Osteocyte (in vitro differentiated cells): ENCODE data around the gene KIF7. TPM values are rescaled to one million over a fixed set of nuclear protein-coding genes. Genes with fewer than 3 reads are reported as not detected.

Experiments used
- DNase-seq: peaks from one replicate; pipeline ENCODE4 v3.0.0; 2021; ENCODE audit warnings: mixed read lengths; ENCODE audit not compliant: unreplicated experiment; ENCODE audit errors: extremely low spot score
- H3K27ac Mint-ChIP-seq: one replicate; pipeline ENCODE4 v1.8.0; 2021; ENCODE audit warnings: mild to moderate bottlenecking, mixed read lengths; ENCODE audit not compliant: unreplicated experiment
- H3K27me3 Mint-ChIP-seq: one replicate; pipeline ENCODE4 v1.8.0; 2021; ENCODE audit warnings: mixed read lengths; ENCODE audit not compliant: unreplicated experiment
- H3K36me3 Mint-ChIP-seq: one replicate; pipeline ENCODE4 v1.8.0; 2021; ENCODE audit warnings: mixed read lengths; ENCODE audit not compliant: unreplicated experiment
- H3K4me1 Mint-ChIP-seq: one replicate; pipeline ENCODE4 v1.8.0; 2021; ENCODE audit warnings: mixed read lengths; ENCODE audit not compliant: unreplicated experiment
- H3K4me3 Mint-ChIP-seq: one replicate; pipeline ENCODE4 v1.8.0; 2021; ENCODE audit warnings: mild to moderate bottlenecking, moderate library complexity, mixed read lengths; ENCODE audit not compliant: unreplicated experiment
- H3K9me3 Mint-ChIP-seq: one replicate; pipeline ENCODE4 v1.8.0; 2021; ENCODE audit warnings: mixed read lengths; ENCODE audit not compliant: unreplicated experiment
- CTCF ChIP-seq: fragments of 200-600 bp; sonication (generic); IDR thresholded peaks from 2 replicates; pipeline ENCODE4 v1.5.0; 2021; ENCODE audit warnings: antibody characterized with exemption, mild to moderate bottlenecking, moderate library complexity
- total RNA-seq: library from RNA; stranded (reverse); gene quantifications from 2 replicates; pipeline ENCODE4 v1.2.1, GENCODE V29; 2021

Gene KIF7
- total RNA-seq, 1 donor from 2014 or later = 20.0 TPM

GRCh38 chr15:89630260-89630659 is 25.0 kb downstream of the KIF7 start:
- H3K36me3 Mint-ChIP-seq = peaks cover 46% of the 10 kb centered on the region
- TF ChIP-seq CTCF = no peak
- no peaks in the 10 kb centered on the region for H3K4me1 Mint-ChIP-seq
- peak; percentile 83 for DNase-seq
- peaks cover 1% of the 10 kb centered on the region for H3K9me3 Mint-ChIP-seq
- H3K27ac Mint-ChIP-seq = no peak overlapping the region
- no peaks in the 10 kb centered on the region for H3K27me3 Mint-ChIP-seq
- no peak overlapping the region for H3K4me3 Mint-ChIP-seq

- TF ChIP-seq CTCF = no peak
- Mint-ChIP-seq H3K27me3 (no peaks in the 10 kb centered on the region), H3K36me3 (peaks cover 46% of the 10 kb centered on the region), H3K4me3 (no peak overlapping the region), H3K4me1 (no peaks in the 10 kb centered on the region), H3K27ac (no peak overlapping the region), H3K9me3 (no peaks in the 10 kb centered on the region)
- DNase-seq = no peak
Observed at GRCh38 chr15:89629829-89630228, 25.4 kb downstream of the KIF7 start.

- peaks cover 44% of the 10 kb centered on the region for H3K36me3 Mint-ChIP-seq
- H3K4me3 Mint-ChIP-seq = no peak overlapping the region
- H3K27ac Mint-ChIP-seq = no peak overlapping the region
- no peaks in the 10 kb centered on the region for H3K4me1 Mint-ChIP-seq
- DNase-seq = peak; percentile 59
- H3K27me3 Mint-ChIP-seq = no peaks in the 10 kb centered on the region
- no peaks in the 10 kb centered on the region for H3K9me3 Mint-ChIP-seq
- no peak for TF ChIP-seq CTCF
Observed at GRCh38 chr15:89628806-89629715, 26.2 kb downstream of the KIF7 start.

- no peaks in the 10 kb centered on the region for H3K9me3 Mint-ChIP-seq
- no peak for DNase-seq
- no peaks in the 10 kb centered on the region for H3K27me3 Mint-ChIP-seq
- no peak for TF ChIP-seq CTCF
- no peaks in the 10 kb centered on the region for H3K4me1 Mint-ChIP-seq
- no peak overlapping the region for H3K4me3 Mint-ChIP-seq
- no peak overlapping the region for H3K27ac Mint-ChIP-seq
- H3K36me3 Mint-ChIP-seq = peaks cover 44% of the 10 kb centered on the region
Observed at GRCh38 chr15:89628301-89628700, 27.0 kb downstream of the KIF7 start.

- Mint-ChIP-seq H3K4me1 (no peaks in the 10 kb centered on the region), H3K27me3 (no peaks in the 10 kb centered on the region), H3K27ac (no peak overlapping the region), H3K9me3 (no peaks in the 10 kb centered on the region), H3K36me3 (peaks cover 37% of the 10 kb centered on the region), H3K4me3 (no peak overlapping the region)
- TF ChIP-seq CTCF = no peak
- no peak for DNase-seq
Observed at GRCh38 chr15:89627256-89627970, 27.9 kb downstream of the KIF7 start.
